GM19240 (cell line): ENCODE measurements around the gene FAM161A.
A peak's percentile ranks its signal among the peaks of the same experiment; 100 is the strongest.
"Not testable (repeated sequence)": the region's sequence is repeated elsewhere in the genome, so short reads cannot be mapped to it uniquely, and the experiment has no call there.

Experiments used
- DNase-seq: peaks from one replicate; pipeline ENCODE4 v3.0.0; 2011; ENCODE audit warnings: low spot score; ENCODE audit not compliant: insufficient read length

The FAM161A gene

GRCh38 chr2:61845320-61845719 is 8.5 kb downstream of the FAM161A start:
- DNase-seq: no peak

- no peak for DNase-seq
Measured at GRCh38 chr2:61841286-61841685, 12.6 kb downstream of the FAM161A start.

GRCh38 chr2:61834893-61835292 is 19.0 kb downstream of the FAM161A start:
- DNase-seq: no peak

DNA sequence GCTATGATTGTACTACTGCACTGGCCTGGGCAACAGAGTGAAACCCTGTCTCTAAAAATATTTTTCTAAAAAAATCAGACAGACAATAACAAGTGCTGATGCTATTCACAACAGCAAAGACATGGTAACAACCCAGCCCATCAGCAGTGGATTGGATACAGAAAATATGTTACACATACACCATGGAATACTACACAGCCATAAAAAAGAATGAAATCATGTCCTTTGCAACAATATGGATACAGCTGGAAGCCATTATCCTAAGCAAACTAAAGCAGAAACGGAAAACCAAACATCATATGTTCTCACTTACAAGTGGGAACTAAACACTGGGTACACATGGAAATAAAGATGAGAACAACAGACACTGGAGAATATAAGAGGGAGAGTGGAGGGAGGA is 19.9 kb downstream of the FAM161A start:
- DNase-seq: no peak

GRCh38 chr2:61832183-61832841 is 21.5 kb downstream of the FAM161A start:
- no peak for DNase-seq

- no peak for DNase-seq
Measured at GRCh38 chr2:61822255-61822654, 31.6 kb downstream of the FAM161A start.

- no peak for DNase-seq
Measured at GRCh38 chr2:61816480-61817355, 37.1 kb downstream of the FAM161A start.

DNA sequence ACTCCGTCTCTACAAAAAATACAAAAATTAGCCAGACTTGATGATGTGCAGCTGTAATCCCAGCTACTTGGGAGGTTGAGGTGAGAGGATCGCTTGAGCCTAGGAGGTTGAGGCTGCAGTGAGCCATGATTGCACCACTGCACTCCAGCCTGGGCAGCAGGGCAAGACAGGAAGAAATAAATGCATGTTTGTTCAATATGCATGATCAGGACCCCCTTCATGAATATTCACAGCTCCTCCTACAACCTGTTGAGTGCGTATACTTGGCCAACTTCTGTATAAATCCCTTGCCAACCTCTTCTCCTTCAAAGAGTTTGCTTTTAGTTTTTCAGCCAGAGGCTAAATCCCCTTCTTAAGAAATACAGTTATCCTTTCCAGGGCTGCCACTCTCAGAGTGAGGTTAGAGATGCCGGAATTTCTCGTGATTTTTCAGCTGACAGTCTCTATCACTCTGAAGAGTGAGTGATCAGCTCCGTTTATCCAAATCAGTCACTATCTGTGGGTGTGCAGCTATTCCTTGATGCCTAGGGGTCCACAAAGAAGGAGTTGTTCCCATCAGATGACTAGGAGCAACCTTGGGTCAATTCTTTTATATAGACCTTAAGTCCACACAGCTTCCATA is 39.2 kb downstream of the FAM161A start:
- no peak for DNase-seq

DNA sequence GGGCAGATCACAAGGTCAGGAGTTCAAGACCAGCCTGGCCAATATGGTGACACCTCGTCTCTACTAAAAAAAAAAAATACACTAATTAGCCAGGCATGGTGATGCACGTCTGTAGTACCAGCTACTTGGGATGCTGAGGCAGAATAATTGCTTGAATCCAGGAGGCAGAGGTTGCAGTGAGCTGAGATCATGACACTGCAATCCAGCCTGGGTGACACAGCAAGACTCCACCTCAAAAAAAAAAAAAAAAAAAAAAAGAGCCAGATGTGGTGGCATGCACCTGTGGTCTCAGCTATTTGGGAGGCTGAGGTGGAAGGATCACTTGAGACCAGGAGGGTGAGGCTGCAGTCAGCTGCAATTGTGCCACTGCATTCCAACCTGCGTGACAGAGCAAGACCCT is 40.5 kb downstream of the FAM161A start:
- DNase-seq: not testable (repeated sequence)

- no peak for DNase-seq
Measured at GRCh38 chr2:61811821-61812220, 42.0 kb downstream of the FAM161A start.

- not testable (repeated sequence) for DNase-seq
Measured at GRCh38 chr2:61810203-61810602, 43.7 kb downstream of the FAM161A start.

GRCh38 chr2:61808693-61809092 is 45.2 kb downstream of the FAM161A start:
- not testable (repeated sequence) for DNase-seq

DNA sequence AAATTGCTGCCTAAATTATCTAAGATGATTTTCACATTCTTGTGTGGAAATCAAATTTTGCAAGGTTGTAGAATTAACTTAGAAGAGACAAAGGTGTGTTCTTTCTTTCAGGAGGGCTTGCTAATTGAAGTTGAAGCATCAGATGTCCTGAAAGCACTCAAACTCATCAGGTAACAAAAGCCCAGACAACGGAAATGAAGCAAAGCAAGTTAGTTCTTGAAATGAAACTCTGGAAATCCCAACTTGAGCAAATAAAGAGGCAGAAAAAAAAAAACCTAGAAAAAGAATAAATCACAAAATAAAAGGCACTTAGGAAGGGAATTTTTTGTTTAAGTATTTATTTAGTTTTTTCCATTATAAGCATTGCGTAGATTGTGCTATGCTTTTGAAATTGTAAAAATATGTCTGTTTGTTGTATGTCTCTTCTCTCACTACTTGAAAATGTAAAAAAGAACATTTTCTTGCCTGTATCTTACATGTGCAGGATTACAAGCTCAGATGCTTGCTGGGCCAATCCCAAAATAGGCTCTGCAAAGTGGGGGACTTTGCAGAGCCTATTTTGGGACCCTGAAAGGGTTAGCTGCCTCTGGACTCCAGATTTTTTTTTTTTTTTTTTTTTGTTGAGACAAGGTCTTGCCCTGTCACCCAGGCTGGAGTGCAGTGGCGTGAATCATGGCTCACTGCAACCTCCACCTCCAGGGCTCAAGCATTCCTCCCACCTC is 46.7 kb downstream of the FAM161A start:
- DNase-seq: no peak

- no peak for DNase-seq
Measured at GRCh38 chr2:61802548-61802947, 51.3 kb downstream of the FAM161A start.

GRCh38 chr2:61799099-61799498 is 54.8 kb downstream of the FAM161A start:
- no peak for DNase-seq

- not testable (repeated sequence) for DNase-seq
Measured at GRCh38 chr2:61797446-61797845, 56.4 kb downstream of the FAM161A start.

GRCh38 chr2:61795408-61795807 is 58.5 kb downstream of the FAM161A start:
- no peak for DNase-seq

DNA sequence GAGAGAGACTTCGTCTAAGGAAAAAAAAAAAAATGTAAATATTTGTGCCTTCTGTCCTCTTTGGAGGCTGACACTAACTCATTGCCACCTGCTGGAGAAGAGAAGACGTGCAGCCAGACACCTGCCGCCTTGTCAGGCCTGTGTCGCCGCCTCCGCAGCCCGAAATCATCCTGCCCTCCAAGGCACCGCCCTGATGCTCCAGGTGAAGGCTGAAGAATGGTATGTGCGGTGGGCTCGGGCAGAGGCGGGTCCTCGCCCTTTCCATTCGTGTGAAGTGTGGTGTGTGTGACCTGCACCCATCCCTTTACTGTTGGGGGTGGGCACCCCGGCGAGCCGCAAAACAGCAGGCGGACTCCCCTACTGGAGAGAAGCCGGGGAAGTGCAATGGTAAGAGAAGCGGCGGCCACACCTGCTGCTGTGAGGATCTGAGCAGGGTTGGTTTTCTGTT is 60.4 kb downstream of the FAM161A start:
- DNase-seq: peak; percentile 74

- DNase-seq: no peak
Measured at GRCh38 chr2:61792355-61792890, 61.4 kb downstream of the FAM161A start.

GRCh38 chr2:61789807-61790602 is 63.9 kb downstream of the FAM161A start:
- no peak for DNase-seq
